Transverse colon (tissue), 4 donors: ENCODE measurements around the gene PRAF2. TPM values are rescaled to one million over a fixed set of nuclear protein-coding genes. Genes with fewer than 3 reads are reported as not detected.

Experiments
- DNase-seq: peaks from one replicate; pipeline ENCODE4 v3.0.0-alpha.2; 2019
- H3K27ac ChIP-seq, 4 donors: fragments of 200-600 bp; sonication (generic); 2 replicates each; pipeline ENCODE4 v1.5.1; 2016 to 2018; ENCODE audit warnings: inconsistent platforms in 4 of 4
- H3K27me3 ChIP-seq: fragments of 200-600 bp; sonication (generic); 2 replicates; pipeline ENCODE4 v1.5.1; 2017; ENCODE audit warnings: inconsistent platforms
- H3K36me3 ChIP-seq, 4 donors: fragments of 200-600 bp; sonication (generic); 2 replicates each; pipeline ENCODE4 v1.5.1; 2017 to 2019; ENCODE audit warnings: inconsistent platforms in 4 of 4
- H3K4me1 ChIP-seq, 4 donors: fragments of 200-600 bp; sonication (generic); 2 replicates each; pipeline ENCODE4 v1.5.1; 2017 to 2020; ENCODE audit warnings: inconsistent platforms in 4 of 4
- H3K4me3 ChIP-seq, 4 donors: fragments of 200-600 bp; sonication (generic); 1 replicate in 1 of 4; 2 replicates in 3 of 4; pipeline versions ENCODE4 v1.5.1 to v1.6.1; 2017 to 2019; ENCODE audit warnings: inconsistent platforms in 4 of 4
- H3K9me3 ChIP-seq, 2 donors: fragments of 200-600 bp; sonication (generic); 2 replicates each; pipeline ENCODE4 v1.5.1; 2017 to 2019; ENCODE audit warnings: inconsistent platforms in 2 of 2
- EP300 ChIP-seq: sonication (generic); formaldehyde crosslinking; IDR thresholded peaks from one replicate; pipeline ENCODE4 v1.6.1; 2017; ENCODE audit warnings: antibody characterized with exemption, low read depth
- POLR2A ChIP-seq: fragments of 450-650 bp; IDR thresholded peaks from one replicate; pipeline ENCODE4 v1.6.1; 2016; ENCODE audit warnings: antibody characterized with exemption, mild to moderate bottlenecking, moderate library complexity
- POLR2AphosphoS5 ChIP-seq, 3 donors: sonication (generic); formaldehyde crosslinking; IDR thresholded peaks; one replicate each; pipeline ENCODE4 v1.6.1; 2016; ENCODE audit warnings: antibody characterized with exemption in 3 of 3
- WGBS, 2 donors: methylation state at CpG; one replicate each; pipeline ENCODE4 v1.1.5; 2018; ENCODE audit warnings: low coverage in 1 of 2; 5-methylcytosine and 5-hydroxymethylcytosine counted together
- in situ Hi-C, 4 donors: fragments of 200-750 bp; cut with MboI; loops; one replicate each; pipeline versions ENCODE4 v1.15.0 to v1.15.1; 2017; ENCODE audit warnings: low sequenced_read_pairs in 3 of 4, low pct_ligation_motif_present in 1 of 4, low pct_unique_long_range_greater_than_20kb in 1 of 4
- intact Hi-C: fragments of 100-400 bp; cut with DNase I; formaldehyde crosslinking; loops from one replicate; pipeline ENCODE4 v1.15.1; 2023; ENCODE audit warnings: low total_unique reads
- total RNA-seq, 4 donors: library from RNA; depleted of rRNA; stranded (reverse); fragments of >200 nt; gene quantifications; one replicate each; pipeline ENCODE4 v1.1.0, GENCODE V29; 2016
- TF ChIP-seq, protein P1 (sequence below), 5 experiments: fragments of 200-600 bp in 3 of 5; fragments of 450-650 bp in 2 of 5; sonication (generic) in 3 of 5; IDR thresholded peaks; 1 replicate in 2 of 5; 2 replicates in 3 of 5; pipeline ENCODE4 v1.5.1; 2016 to 2017; ENCODE audit warnings: antibody characterized with exemption in 5 of 5, inconsistent platforms in 3 of 5, mild to moderate bottlenecking in 2 of 5, moderate library complexity in 1 of 5

Gene PRAF2
- total RNA-seq, 4 donors from 2014 or later = 3.4 to 16.8 (median 9.2) TPM

DNA sequence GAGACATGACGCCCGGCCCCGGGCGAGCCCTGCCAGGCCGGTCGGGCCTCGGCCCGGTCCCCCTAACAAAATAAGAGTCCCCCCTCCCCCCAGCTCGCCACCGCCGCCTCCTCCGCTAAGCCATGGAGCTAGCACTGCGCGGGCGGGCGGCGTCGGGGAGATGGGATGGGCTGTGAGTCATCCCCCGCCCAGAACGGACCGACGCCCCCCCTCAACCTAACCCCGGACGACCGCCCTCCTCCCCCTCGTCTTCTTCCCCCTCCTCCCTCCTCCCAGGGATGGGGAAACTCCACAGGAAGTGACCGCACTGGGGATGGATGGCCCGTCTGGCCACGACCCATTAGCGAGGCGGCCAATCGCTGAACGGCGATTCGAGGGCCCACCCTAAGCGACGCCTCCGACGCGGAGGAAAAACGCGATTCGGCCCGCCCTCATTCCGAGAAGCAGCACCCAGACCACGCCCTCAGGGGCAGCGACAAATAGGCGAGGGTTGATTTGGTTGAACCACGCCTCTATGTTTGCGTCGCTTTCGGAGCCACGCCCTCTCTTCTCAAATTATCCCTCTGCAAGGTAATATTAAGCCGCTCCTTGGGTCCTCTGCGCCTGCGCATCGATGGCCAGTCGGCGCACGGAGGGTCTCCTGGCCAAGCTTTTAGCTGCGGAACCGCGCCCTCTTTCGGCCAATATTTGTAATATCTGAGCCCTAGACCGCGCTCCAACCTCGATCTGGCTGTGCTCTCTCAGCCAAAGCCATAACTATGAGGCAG lies 30.4 kb downstream of the PRAF2 start, which contains the start of gene TFE3:
Gene TFE3 (minus strand): TSS at position 138 of the 767 bp plus-strand sequence. CDS start 131 bp downstream, at position 7.
- Histone ChIP-seq H3K9me3 (no peaks in the 10 kb centered on the region), H3K36me3 (peaks cover 0 to 4% (median 0%) of the 10 kb centered on the region in 4 donors), H3K4me3 (peak within 1 kb of the TSS; percentile 43 to 80 (median 78)), H3K27me3 (no peaks in the 10 kb centered on the region), H3K4me1 (peaks cover 0 to 29% (median 6%) of the 10 kb centered on the region in 4 donors), H3K27ac (peak within 1 kb of the TSS; percentile 92 to 97 (median 96))
- DNase-seq = peak; percentile 98
- TF ChIP-seq POLR2A (peak; percentile 77), EP300 (no peak), POLR2AphosphoS5 (IDR thresholded peaks at IDR 0.05) (peak; percentile 78 to 91 (median 87))
- TF ChIP-seq, protein P1, sequence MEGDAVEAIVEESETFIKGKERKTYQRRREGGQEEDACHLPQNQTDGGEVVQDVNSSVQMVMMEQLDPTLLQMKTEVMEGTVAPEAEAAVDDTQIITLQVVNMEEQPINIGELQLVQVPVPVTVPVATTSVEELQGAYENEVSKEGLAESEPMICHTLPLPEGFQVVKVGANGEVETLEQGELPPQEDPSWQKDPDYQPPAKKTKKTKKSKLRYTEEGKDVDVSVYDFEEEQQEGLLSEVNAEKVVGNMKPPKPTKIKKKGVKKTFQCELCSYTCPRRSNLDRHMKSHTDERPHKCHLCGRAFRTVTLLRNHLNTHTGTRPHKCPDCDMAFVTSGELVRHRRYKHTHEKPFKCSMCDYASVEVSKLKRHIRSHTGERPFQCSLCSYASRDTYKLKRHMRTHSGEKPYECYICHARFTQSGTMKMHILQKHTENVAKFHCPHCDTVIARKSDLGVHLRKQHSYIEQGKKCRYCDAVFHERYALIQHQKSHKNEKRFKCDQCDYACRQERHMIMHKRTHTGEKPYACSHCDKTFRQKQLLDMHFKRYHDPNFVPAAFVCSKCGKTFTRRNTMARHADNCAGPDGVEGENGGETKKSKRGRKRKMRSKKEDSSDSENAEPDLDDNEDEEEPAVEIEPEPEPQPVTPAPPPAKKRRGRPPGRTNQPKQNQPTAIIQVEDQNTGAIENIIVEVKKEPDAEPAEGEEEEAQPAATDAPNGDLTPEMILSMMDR (IDR thresholded peaks at IDR 0.05) = peak; percentile 28 to 63 (median 54)
- in situ Hi-C loops (no loop called here), intact Hi-C loops (no loop called here)
- 63% methylated on average over 46 of the region's 67 CpGs; no CpG with 5 or more reads in 1 of the 2 donors for WGBS, 2 donors

DNA sequence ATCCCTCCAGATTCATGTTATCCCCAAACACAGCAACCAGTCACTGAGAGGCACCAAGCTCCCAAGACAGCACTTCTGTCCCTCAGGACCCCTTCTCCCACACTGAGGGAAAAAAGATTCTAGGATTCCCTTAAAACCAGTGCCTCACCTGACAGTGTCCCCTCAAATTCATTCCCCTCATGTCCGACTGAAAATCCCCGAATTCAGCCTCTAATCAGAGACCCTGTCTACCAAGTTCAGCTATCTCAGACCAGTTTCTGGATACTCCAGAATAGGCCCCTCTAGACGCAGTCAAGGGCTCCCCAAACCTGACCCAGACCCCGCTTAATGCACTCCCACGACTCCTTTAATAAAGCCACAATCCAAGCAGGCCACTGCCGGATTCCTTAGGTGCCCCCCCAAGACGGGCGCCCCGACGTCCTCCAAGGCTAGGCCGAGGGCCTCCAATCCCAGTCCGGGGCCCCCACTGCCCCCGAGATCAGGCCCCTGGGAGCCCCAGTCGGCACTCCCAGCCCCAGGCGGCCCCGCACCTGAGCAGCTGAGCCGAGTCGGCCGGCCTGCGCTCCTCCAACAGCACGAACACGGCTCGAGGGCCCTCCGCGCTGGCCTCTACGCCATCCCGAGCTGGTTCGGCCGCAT lies 31.1 kb downstream of the PRAF2 start:
- no peaks in the 10 kb centered on the region for H3K9me3 ChIP-seq
- WGBS, 2 donors = 40% methylated on average over 19 of the region's 29 CpGs; no CpG with 5 or more reads in 1 of the 2 donors
- H3K27me3 ChIP-seq = no peaks in the 10 kb centered on the region
- H3K36me3 ChIP-seq = peaks cover 0 to 9% (median 0%) of the 10 kb centered on the region in 4 donors
- H3K4me3 ChIP-seq = peak overlapping the region; percentile 43 to 80 (median 78)
- peaks cover 0 to 29% (median 6%) of the 10 kb centered on the region in 4 donors for H3K4me1 ChIP-seq
- in situ Hi-C loops = no loop called here
- DNase-seq = no peak
- TF ChIP-seq POLR2A (no peak), EP300 (no peak)
- intact Hi-C loops = no loop called here
- peak overlapping the region; percentile 92 to 97 (median 96) for H3K27ac ChIP-seq

DNA sequence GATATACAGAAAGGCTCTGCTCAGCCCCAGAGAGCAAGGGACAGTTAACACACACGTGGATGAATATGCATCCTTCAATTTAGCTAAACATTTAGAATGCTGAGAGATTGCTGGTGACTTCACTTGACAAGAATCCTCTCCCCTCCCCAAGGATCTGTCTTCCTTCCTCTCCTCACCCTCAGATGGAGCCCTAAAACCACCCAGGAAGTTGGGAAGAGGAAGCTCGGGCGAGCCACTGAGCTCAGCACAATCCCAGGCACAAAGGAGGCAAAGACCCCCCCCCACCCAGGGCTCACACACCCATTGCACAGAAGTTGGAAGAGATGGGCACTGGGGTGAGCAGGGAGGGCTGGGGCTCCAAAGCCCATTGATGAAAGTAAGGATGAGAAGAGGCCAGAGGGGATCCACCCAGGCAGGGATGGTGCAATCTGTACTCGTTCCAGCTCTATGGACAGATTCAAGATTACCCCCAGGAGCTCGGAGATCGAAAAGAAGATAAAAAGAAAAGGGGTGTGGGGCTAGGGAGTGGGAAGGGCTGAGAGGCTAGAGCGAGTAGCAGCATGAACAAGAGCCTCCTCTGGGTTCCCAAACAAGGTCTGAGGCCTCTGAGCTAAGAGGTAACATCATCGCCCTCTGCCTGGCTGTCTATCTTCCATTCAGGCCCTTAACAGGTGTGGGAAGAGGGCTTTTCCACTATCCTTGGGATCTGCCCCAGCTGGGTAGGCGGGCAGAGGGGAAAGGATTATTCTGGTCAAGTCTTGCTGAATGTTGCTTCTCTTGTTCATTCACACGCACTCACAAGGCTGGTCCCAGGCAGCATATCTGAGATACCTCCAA lies 31.8 kb downstream of the PRAF2 start:
- peaks cover 0 to 10% (median 0%) of the 10 kb centered on the region in 4 donors for H3K36me3 ChIP-seq
- no peaks in the 10 kb centered on the region for H3K27me3 ChIP-seq
- peak overlapping the region; percentile 43 to 80 (median 78) for H3K4me3 ChIP-seq
- DNase-seq = no peak
- 27% methylated on average over 10 of the region's 10 CpGs; no CpG with 5 or more reads in 1 of the 2 donors for WGBS, 2 donors
- in situ Hi-C loops (no loop called here), intact Hi-C loops (no loop called here)
- TF ChIP-seq POLR2AphosphoS5 (IDR thresholded peaks at IDR 0.05) = no peak
- TF ChIP-seq POLR2A = no peak
- TF ChIP-seq, protein P1 (IDR thresholded peaks at IDR 0.05) = no peak
- TF ChIP-seq EP300 = no peak
- H3K4me1 ChIP-seq = peaks cover 0 to 29% (median 6%) of the 10 kb centered on the region in 4 donors
- no peaks in the 10 kb centered on the region for H3K9me3 ChIP-seq
- peak overlapping the region; percentile 92 to 97 (median 96) for H3K27ac ChIP-seq

DNA sequence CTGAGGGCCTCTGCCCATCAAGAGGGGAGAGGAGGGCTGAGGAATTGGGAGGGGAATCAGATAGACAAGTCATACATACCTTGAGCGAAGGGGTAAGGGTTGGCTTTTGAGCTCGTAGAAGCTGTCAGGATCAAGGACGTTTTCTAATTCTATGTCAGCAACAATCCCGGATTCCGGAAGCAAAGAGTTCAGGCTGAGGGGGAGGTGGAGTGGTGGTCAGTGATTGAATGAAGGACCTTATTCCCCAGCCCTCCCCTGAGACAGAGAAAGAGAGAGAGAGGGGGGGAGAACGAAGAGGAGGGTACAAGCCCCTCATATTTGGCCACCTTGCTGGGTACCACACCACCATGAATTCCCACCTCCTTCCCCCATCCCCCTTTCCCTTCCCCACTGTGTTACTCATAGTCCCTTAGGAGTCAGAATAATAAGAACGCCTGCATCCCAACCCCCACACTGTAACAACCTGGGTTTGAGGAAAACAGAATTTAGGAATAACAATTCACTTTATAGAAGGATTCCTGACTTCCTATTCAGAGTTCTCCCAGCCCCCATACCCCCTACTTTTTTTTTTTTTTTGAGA lies 33.3 kb downstream of the PRAF2 start:
- no peaks in the 10 kb centered on the region for H3K27me3 ChIP-seq
- intact Hi-C loops (no loop called here), in situ Hi-C loops (no loop called here)
- DNase-seq = no peak
- H3K4me3 ChIP-seq = peak overlapping the region in 1 of 4 donors; percentile 3
- 63% methylated on average over 7 of the region's 7 CpGs; no CpG with 5 or more reads in 1 of the 2 donors for WGBS, 2 donors
- H3K27ac ChIP-seq = peak overlapping the region; percentile 92 to 97 (median 96)
- TF ChIP-seq, protein P1 (IDR thresholded peaks at IDR 0.05) = no peak
- TF ChIP-seq POLR2AphosphoS5 (IDR thresholded peaks at IDR 0.05) = no peak
- H3K4me1 ChIP-seq = peaks cover 0 to 29% (median 6%) of the 10 kb centered on the region in 4 donors
- H3K36me3 ChIP-seq = peaks cover 0 to 10% (median 0%) of the 10 kb centered on the region in 4 donors
- no peaks in the 10 kb centered on the region for H3K9me3 ChIP-seq
